Fibroblast of villous mesenchyme (primary cell): ENCODE measurements around the gene TTBK1. TPM values are rescaled to one million over a fixed set of nuclear protein-coding genes. Genes with fewer than 3 reads are reported as not detected.

Experiments used
- DNase-seq: peaks from one replicate; pipeline ENCODE4 v3.0.0-alpha.2; 2010; ENCODE audit warnings: low read depth
- H3K4me3 ChIP-seq: 2 replicates; pipeline ENCODE4 v1.5.1; 2011; ENCODE audit warnings: low read depth, mild to moderate bottlenecking, low read length
- CTCF ChIP-seq: IDR thresholded peaks from 2 replicates; pipeline ENCODE4 v1.5.1; 2012; ENCODE audit warnings: low read depth, mild to moderate bottlenecking, low read length; ENCODE audit not compliant: insufficient read depth
- total RNA-seq: library from RNA; depleted of rRNA; stranded (reverse); fragments of >200 nt; gene quantifications from 2 replicates; pipeline ENCODE4 v1.2.3, GENCODE V29; 2012

TTBK1 gene
- total RNA-seq, 1 donor = not detected

- H3K4me3 ChIP-seq = no peak overlapping the region
- TF ChIP-seq CTCF = no peak
Measured at GRCh38 chr6:43231735-43232450, 11.4 kb upstream of the TTBK1 start.

GRCh38 chr6:43235841-43236240, 7.4 kb upstream of the TTBK1 start:
- DNase-seq = no peak
- no peak overlapping the region for H3K4me3 ChIP-seq
- TF ChIP-seq CTCF = no peak

More at GRCh38 chr6:43231735-43232450, 11.4 kb upstream of the TTBK1 start:
- no peak for DNase-seq

GRCh38 chr6:43239054-43239453, 4.2 kb upstream of the TTBK1 start:
- TF ChIP-seq CTCF = no peak
- no peak overlapping the region for H3K4me3 ChIP-seq
- DNase-seq = no peak

GRCh38 chr6:43240950-43241349, 2.3 kb upstream of the TTBK1 start:
- no peak for TF ChIP-seq CTCF
- no peak overlapping the region for H3K4me3 ChIP-seq
- no peak for DNase-seq

- H3K4me3 ChIP-seq = no peak overlapping the region
- no peak for TF ChIP-seq CTCF
- DNase-seq = no peak
Measured at GRCh38 chr6:43241446-43241845, 1.8 kb upstream of the TTBK1 start.

DNA sequence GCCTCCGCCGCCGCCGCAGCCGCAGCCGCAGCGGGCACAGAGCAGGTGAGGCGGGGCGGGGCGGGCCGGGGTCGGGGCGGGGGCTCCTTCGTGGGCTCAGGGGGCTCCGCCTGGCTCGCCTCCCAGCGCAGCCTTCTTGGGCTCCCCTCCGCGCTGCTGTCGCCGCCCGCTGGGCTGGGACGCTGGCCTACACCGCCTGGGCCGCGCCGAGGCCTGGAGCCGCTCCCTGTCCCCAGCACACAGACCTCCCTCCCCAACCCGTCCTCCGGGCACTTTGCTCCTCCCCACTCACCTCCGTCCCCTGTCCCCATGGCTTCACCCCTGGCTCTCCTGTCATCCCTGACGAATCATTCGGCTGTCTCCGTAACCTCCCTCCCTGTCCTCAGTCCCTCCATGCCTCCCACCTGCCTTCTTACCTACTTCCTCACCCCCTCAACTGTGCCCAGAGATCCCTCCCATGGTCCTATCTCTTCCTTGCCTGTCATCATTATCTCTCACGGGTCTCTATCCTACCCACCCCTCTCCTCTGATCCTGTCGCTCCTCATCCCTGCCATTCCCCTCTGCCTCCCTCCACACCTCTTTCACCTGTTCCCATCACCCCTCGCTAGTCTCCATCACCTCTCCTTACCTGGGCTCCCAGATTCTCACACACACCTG, 512 bp downstream of the TTBK1 start:
- no peak overlapping the region for H3K4me3 ChIP-seq
- DNase-seq = no peak
- no peak for TF ChIP-seq CTCF
